BE2C (cell line): ENCODE measurements around the gene BAHCC1.

Experiments used
- DNase-seq: peaks from one replicate; pipeline ENCODE4 v3.0.0-alpha.2; 2020
- H3K27me3 ChIP-seq: fragments of 250-450 bp; sonication (Bioruptor Pico); 2 replicates; pipeline ENCODE4 v1.5.1; 2020; ENCODE audit warnings: mild to moderate bottlenecking
- H3K36me3 ChIP-seq: fragments of 250-450 bp; sonication (Bioruptor Pico); 2 replicates; pipeline ENCODE4 v1.5.1; 2020; ENCODE audit warnings: mild to moderate bottlenecking
- H3K4me1 ChIP-seq: fragments of 250-450 bp; sonication (Bioruptor Pico); 2 replicates; pipeline ENCODE4 v1.5.1; 2020
- H3K4me3 ChIP-seq: 2 replicates; pipeline ENCODE4 v1.5.1; 2011; ENCODE audit warnings: low read depth, low read length
- H3K9me3 ChIP-seq: fragments of 250-450 bp; sonication (Bioruptor Pico); 2 replicates; pipeline ENCODE4 v1.5.1; 2020
- CTCF ChIP-seq: IDR thresholded peaks from 2 replicates; pipeline ENCODE4 v1.5.1; 2012; ENCODE audit warnings: mild to moderate bottlenecking, low read depth, low read length

Gene BAHCC1

DNA sequence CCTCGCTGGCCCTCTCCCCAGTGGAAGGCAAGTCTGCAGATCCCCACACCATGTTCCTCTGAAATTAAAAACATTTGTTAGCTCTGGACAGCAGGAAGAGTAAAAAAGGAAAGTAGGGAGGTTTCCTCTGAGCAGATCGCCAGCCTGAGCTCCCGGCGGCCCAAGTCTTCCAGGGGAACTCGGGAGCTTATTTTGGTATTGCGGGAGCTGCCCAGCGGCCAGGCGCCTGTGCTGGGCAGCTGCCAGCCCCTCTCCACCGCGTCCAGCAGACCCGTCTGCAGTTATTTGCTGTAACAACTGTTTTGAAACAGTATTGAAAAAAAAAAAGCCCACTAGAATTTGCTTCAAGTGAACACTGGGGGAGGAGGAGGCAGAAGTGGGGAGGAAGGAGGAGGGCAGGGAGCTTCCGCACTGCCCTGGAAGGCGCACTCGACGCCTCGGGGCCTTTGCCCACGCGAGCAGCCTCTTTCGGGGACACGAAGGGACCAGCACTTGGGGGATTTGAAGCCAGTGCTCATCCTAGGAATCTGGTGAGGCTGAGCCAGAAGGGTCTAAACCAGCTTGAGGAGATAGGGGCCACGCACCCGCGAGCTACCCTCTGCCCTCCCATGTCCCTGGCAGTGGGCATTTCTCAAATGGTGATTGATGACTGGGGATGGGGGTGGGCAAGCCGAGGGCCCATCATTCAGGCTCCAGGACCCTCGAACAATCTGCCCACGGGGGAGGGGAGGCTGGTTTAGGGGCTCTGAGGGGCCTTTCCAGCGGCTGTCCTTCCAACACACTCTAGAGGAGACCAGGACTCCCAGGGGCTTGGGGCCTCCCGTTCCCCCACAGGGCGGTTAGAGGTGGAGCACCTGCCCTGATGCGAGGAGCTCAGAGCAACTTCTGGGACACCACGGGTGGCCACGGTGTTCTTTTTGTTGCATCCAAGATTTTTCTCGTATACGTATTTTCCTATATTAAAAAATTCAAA is 3.0 kb upstream of the BAHCC1 start:
- H3K9me3 ChIP-seq: no peaks in the 10 kb centered on the region
- H3K27me3 ChIP-seq: peaks cover 16% of the 10 kb centered on the region
- peaks cover 32% of the 10 kb centered on the region for H3K4me1 ChIP-seq
- no peak for TF ChIP-seq CTCF
- no peak for DNase-seq
- no peaks in the 10 kb centered on the region for H3K36me3 ChIP-seq
- H3K4me3 ChIP-seq: peak overlapping the region; percentile 69

- Histone ChIP-seq H3K4me1 (peaks cover 27% of the 10 kb centered on the region), H3K27me3 (peaks cover 14% of the 10 kb centered on the region), H3K36me3 (no peaks in the 10 kb centered on the region), H3K4me3 (peak overlapping the region; percentile 69), H3K9me3 (no peaks in the 10 kb centered on the region)
- TF ChIP-seq CTCF: no peak
- peak; percentile 43 for DNase-seq
Measured at GRCh38 chr17:81392909-81393654, 2.2 kb upstream of the BAHCC1 start.

DNA sequence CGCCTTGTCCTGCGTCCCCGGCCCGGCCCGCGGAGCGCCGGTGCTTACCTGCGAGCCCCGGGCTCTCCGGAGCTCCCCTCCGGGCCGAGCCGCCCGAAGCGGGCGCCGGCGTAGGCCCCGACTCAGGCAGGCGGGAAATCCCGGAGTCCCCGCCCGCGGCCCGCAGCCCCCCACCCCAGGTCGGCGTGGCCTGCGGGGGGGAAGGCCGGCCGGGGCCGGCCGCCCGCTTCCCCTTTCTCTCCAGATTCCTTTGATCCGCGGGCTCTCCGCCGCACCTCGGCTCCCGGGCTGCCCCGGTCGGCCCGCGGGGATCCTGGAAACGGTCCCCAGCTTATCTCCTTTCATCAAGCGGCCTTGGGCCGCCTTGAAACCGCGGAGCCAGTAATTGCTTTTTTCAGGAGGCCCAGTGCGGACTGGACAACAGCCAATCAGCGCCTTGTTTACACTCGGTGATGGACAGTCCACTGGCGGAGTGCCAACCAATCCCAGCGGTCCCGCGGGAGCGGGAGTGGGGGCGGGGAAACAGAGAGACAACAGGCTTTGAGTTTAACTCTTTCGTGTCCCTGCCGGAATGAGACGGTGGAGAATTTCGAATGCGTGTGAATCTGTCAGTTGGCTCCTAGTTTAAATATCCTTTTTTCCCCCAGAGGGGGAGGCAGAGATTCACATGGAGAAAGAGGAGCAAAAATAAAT is 1.4 kb upstream of the BAHCC1 start:
- Histone ChIP-seq H3K9me3 (no peaks in the 10 kb centered on the region), H3K4me1 (peaks cover 19% of the 10 kb centered on the region), H3K4me3 (peak overlapping the region; percentile 69), H3K27me3 (peaks cover 19% of the 10 kb centered on the region), H3K36me3 (no peaks in the 10 kb centered on the region)
- peak; percentile 100 for DNase-seq
- TF ChIP-seq CTCF: peak; percentile 34

- no peak for TF ChIP-seq CTCF
- Histone ChIP-seq H3K27me3 (peaks cover 19% of the 10 kb centered on the region), H3K4me1 (peaks cover 13% of the 10 kb centered on the region), H3K4me3 (peak overlapping the region; percentile 46), H3K9me3 (no peaks in the 10 kb centered on the region), H3K36me3 (no peaks in the 10 kb centered on the region)
- DNase-seq: no peak
Measured at GRCh38 chr17:81394377-81394920, 808 bp upstream of the BAHCC1 start.

GRCh38 chr17:81395600-81396277 is 482 bp downstream of the BAHCC1 start:
- Histone ChIP-seq H3K36me3 (no peaks in the 10 kb centered on the region), H3K4me3 (peak overlapping the region; percentile 89), H3K4me1 (peaks cover 6% of the 10 kb centered on the region), H3K9me3 (no peaks in the 10 kb centered on the region), H3K27me3 (peaks cover 26% of the 10 kb centered on the region)
- no peak for TF ChIP-seq CTCF
- no peak for DNase-seq
